Stomach (tissue), 4 donors: ENCODE data around the gene TLNRD1.

Experiments used
- POLR2AphosphoS5 ChIP-seq, 3 donors: sonication (generic); formaldehyde crosslinking; IDR thresholded peaks; one replicate each; pipeline ENCODE4 v1.6.1; 2016; ENCODE audit warnings: antibody characterized with exemption in 3 of 3
- TF ChIP-seq, protein P1 (sequence below), 7 experiments: fragments of 450-650 bp in 4 of 7; fragments of 200-600 bp in 3 of 7; sonication (generic) in 3 of 7; IDR thresholded peaks; one replicate each; pipeline ENCODE4 v1.5.1; 2016 to 2019; ENCODE audit warnings: antibody characterized with exemption in 7 of 7, control low read depth in 2 of 7, mild to moderate bottlenecking in 1 of 7

DNA sequence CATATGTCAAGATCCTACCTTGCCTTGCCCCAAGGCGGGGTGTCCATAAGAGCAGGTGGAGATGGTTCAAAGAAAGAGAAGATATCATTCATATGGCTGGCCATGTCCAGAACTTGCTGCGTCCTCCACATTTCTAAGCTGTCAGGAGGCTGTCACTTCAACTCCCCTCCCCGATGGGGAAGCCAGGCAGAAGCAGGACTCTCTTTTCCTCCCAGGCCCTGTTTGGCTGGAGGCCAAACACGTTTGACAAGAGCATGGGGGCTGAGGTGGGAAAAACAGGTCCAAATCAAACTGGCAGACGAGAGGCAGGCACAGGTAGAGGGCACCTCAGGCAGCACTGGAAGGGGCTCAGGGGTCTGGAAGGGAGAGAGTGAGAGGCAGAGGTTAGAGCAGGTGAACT, 48.8 kb upstream of the TLNRD1 start:
- TF ChIP-seq, protein P1, sequence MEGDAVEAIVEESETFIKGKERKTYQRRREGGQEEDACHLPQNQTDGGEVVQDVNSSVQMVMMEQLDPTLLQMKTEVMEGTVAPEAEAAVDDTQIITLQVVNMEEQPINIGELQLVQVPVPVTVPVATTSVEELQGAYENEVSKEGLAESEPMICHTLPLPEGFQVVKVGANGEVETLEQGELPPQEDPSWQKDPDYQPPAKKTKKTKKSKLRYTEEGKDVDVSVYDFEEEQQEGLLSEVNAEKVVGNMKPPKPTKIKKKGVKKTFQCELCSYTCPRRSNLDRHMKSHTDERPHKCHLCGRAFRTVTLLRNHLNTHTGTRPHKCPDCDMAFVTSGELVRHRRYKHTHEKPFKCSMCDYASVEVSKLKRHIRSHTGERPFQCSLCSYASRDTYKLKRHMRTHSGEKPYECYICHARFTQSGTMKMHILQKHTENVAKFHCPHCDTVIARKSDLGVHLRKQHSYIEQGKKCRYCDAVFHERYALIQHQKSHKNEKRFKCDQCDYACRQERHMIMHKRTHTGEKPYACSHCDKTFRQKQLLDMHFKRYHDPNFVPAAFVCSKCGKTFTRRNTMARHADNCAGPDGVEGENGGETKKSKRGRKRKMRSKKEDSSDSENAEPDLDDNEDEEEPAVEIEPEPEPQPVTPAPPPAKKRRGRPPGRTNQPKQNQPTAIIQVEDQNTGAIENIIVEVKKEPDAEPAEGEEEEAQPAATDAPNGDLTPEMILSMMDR (IDR thresholded peaks at IDR 0.05), result no peak
- TF ChIP-seq POLR2AphosphoS5 (IDR thresholded peaks at IDR 0.05), result no peak
